C4-2B (cell line): ENCODE measurements around the gene ATP8B3.

Experiments
- H3K27ac ChIP-seq: fragments of 450-650 bp; 2 replicates; pipeline ENCODE4 v1.5.1; 2017
- ZFX ChIP-seq: fragments of 450-650 bp; IDR thresholded peaks from 2 replicates; pipeline ENCODE4 v1.6.1; 2017
- TF ChIP-seq, protein P1 (sequence below): fragments of 450-650 bp; conservative IDR thresholded peaks from 2 replicates; pipeline ENCODE4 v1.5.1; 2017; ENCODE audit warnings: mild to moderate bottlenecking

The ATP8B3 gene

DNA sequence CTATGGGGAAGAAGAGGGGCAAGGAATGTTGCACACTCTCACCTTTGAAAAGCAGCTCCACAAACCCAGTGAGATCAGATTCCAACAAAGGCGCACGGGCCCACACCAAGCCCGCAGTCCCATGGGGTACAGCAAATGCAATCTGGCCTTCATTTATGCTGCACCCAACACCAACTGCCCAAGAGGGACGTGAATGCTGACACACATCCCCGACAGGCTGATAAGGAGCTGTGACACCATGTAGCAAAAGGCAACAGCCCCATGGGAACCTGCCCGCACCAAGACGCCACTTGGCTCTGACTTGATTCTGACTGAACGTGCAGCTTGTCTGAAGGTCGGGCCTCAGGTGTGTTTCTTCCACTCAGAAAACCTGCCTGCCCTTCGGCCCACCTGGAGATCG is 18.9 kb upstream of the ATP8B3 start:
- peak overlapping the region; percentile 65 for H3K27ac ChIP-seq
- no peak for TF ChIP-seq ZFX

DNA sequence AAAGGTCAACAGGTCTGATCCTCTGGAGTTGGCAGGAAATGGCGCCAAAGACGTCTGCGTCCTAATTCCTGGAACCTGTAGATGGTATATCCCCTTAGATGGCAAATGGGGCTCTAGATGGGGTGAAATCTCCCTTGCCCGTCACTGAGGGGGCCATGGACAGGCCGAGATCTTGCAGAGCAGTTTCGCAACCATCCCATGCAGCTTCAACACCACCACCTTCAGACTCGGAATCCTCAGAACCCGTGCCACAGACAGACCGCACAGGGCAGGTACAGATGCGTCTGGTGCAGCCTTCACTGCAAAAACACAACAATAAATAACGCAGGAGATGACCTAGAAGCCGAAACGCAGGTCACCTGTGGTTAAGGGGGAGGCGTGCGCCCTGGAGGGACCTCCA is 18.5 kb upstream of the ATP8B3 start:
- TF ChIP-seq, protein P1, sequence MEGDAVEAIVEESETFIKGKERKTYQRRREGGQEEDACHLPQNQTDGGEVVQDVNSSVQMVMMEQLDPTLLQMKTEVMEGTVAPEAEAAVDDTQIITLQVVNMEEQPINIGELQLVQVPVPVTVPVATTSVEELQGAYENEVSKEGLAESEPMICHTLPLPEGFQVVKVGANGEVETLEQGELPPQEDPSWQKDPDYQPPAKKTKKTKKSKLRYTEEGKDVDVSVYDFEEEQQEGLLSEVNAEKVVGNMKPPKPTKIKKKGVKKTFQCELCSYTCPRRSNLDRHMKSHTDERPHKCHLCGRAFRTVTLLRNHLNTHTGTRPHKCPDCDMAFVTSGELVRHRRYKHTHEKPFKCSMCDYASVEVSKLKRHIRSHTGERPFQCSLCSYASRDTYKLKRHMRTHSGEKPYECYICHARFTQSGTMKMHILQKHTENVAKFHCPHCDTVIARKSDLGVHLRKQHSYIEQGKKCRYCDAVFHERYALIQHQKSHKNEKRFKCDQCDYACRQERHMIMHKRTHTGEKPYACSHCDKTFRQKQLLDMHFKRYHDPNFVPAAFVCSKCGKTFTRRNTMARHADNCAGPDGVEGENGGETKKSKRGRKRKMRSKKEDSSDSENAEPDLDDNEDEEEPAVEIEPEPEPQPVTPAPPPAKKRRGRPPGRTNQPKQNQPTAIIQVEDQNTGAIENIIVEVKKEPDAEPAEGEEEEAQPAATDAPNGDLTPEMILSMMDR = no peak
- no peak for TF ChIP-seq ZFX

DNA sequence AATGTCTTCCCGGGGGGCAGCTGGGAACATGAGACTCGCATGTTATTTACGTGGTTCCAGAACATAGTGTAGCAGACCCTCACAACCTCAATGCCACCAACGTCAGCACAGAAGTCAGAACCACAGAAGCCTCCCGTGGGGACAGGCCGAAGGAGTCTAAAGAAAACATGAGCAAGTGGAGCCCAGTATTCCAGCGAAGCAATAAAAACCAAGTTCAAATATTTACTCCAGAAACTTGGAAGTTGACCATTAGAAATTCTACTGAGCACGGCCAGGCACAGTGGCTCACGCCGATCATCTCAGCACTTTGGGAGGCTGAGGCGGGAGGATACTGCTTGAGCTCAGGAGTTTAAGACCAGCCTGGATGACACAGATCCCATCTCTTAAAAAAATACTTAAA is 17.9 kb upstream of the ATP8B3 start:
- TF ChIP-seq, protein P1 = no peak
- TF ChIP-seq ZFX = no peak
- H3K27ac ChIP-seq = peak overlapping the region; percentile 65

More for the DNA sequence above, 18.5 kb upstream of the ATP8B3 start:
- peak overlapping the region; percentile 65 for H3K27ac ChIP-seq

DNA sequence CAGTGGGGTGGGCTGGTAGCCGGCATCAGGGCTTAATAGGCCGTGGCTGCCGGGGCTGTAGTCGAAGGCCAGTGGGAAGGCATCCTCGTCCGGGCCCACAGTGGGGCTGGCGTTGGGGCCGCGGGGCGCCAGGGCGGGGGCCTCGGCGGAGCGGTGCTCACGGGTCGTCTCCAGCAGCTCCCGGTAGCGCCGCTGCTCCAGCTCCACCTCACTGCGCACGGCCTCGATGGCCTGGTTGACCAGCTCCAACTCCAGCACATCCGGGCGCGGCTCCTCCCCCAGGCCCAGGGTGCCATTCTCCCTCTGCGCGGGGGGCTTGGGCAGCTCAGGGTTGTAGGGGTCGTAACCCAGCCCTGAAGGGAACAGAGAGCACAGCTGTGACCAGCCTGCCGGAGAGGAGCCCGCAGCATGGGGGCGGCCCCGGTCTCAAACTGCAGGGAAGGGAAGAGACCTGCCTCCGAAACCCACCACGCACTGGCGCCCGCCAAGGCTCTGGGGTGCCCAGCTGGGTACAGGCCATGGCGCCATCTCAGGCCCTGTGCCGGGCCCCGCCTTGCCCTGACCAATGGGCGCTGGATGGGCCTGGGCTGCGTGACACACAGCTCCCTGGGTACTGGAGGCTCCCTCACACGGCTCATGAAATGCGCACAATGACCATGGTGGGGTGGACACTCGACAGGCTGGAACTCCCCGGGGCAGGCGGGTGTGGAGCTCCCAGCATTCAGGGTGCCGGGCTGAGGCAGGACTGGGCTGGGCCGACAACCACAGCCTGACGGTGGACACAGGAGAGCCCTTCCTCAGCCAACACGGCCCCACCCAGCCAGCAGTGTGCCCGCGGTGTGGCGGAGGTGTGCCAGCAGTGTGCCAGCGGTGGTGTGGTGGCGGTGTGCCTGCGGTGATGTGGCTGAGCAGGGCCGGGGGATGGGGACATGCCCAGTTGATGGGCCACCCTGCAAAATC is 16.5 kb upstream of the ATP8B3 start:
- peak overlapping the region; percentile 65; the same call in 1 of the 2 replicates for H3K27ac ChIP-seq
- TF ChIP-seq, protein P1 = no peak
- no peak for TF ChIP-seq ZFX

DNA sequence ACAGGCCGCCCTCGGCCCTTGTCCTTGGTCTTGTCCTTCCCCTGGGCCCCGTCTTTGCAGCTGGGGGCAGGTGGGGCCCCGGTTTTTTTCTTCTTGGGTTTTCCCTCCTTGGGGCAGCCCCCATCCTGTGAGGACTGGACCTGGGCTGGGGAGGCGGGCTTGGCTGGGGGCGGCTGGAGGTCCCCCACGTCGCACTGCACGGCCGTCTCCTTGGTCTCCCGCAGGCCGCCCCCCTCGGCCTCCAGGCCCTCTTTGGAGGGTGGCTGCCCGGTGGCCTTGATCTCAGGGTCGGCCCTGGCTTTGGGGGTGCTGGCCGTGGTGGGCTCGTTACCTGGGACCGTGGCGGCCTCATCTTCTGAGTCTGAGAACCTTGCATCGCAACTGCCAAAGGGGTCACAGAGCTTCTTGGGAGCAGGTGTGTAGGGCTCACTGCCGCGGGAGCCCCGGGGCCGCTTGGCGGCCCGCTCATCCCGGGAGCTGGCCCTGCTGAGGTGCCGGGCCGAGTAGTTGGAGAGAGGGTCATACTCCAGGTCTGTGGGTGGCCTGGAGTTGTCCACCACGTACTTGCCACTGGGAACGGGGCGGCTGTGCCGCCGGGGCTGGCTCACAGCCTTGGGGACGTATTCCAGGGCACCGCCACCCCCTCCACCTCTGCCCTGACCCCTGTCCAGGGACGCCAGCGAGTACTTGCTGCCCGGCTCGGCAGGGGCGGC is 15.6 kb upstream of the ATP8B3 start:
- TF ChIP-seq, protein P1 = no peak
- no peak for TF ChIP-seq ZFX
- H3K27ac ChIP-seq = no peak overlapping the region

DNA sequence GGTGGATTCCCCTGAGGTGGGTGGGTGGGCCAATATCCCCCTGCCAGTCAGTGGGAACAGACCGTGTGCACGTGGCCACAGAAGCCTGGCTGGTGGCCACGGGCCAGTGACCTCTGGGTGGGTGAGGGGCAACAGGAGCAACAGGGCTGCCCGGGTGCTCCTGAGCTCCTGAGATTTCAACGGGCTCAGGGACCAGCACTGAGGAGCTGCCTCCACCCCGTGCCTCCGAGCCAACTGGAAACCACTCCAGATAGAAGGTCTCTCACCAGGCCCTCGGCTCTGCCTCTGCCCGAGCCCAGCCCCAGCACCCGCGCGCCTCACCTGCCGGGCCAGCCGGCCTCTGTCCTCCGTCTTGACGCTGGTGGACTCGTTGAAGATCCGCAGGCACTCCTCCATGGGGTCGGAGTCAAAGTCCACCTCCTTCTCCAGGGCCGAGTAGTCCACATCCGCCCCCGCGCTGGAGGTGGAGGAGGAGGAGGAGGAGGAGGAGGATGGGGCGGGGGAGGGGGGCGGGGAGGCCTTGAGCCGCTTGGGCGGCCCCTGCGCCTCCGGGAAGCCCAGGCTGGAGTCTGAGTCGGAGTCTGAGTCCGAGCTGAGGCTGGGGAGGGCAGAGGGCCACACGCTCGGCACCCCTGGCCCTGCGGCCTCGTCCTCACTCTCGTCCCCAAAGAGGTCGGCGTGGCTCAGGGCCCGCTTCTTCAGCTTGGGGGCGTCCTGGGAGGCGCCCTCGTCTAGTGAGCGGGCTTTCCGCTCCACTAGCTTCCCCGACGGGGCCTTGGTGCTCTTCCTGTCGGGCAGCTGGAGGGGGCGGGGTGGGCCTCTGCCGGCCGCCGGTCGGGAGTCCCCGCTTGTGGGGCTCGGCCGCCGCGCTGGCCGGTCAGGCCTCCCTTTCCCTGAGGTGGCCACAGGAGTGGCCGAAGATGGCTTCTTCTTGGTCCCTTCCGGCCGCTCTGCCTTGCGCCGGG is 14.8 kb upstream of the ATP8B3 start:
- H3K27ac ChIP-seq = peak overlapping the region; percentile 32
- TF ChIP-seq, protein P1 = no peak
- TF ChIP-seq ZFX = no peak

DNA sequence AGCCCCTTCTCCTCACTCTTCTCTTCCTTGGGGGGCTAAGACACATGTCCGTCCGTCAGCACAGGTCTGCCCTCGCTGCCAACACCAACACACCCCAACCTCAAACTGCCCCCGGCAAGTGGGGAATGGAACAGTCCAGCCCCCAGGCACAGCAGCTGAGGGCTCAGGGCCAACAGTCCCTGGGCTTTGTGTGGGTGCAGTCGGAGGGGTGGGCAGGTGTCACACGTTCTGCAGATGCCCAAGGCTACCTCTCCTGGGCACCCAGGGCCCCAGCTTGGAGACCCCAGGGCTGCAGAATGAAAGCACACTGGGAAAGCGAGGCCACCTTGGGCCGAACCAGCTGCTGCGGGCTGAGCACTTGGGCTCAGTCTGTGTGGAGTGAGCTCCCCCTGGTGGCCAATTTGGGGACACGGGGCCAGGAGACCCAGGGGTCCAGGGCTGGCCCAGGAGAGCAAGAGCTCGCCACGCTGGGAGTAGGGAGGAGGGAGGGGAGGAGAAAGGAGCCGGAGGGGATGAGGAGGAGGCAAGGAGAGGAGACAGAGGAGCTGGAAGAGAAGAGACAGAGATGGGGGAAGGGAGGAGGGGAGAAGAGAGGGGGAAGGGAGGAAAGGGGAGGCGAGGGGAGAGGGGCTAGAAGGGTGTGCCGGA is 14.0 kb upstream of the ATP8B3 start:
- TF ChIP-seq ZFX = no peak
- TF ChIP-seq, protein P1 = peak; percentile 98
- peak overlapping the region; percentile 32 for H3K27ac ChIP-seq
